NCI-H128 (cell line): ENCODE measurements around the gene SEC14L1.
"Not testable (repeated sequence)": the region's sequence is repeated elsewhere in the genome, so short reads cannot be mapped to it uniquely, and the experiment has no call there.

Source experiments
- DNase-seq: peaks from one replicate; lab custom pipeline; 2025; ENCODE audit not compliant: unreplicated experiment; lab: John Stamatoyannopoulos, UW

SEC14L1 gene

DNA sequence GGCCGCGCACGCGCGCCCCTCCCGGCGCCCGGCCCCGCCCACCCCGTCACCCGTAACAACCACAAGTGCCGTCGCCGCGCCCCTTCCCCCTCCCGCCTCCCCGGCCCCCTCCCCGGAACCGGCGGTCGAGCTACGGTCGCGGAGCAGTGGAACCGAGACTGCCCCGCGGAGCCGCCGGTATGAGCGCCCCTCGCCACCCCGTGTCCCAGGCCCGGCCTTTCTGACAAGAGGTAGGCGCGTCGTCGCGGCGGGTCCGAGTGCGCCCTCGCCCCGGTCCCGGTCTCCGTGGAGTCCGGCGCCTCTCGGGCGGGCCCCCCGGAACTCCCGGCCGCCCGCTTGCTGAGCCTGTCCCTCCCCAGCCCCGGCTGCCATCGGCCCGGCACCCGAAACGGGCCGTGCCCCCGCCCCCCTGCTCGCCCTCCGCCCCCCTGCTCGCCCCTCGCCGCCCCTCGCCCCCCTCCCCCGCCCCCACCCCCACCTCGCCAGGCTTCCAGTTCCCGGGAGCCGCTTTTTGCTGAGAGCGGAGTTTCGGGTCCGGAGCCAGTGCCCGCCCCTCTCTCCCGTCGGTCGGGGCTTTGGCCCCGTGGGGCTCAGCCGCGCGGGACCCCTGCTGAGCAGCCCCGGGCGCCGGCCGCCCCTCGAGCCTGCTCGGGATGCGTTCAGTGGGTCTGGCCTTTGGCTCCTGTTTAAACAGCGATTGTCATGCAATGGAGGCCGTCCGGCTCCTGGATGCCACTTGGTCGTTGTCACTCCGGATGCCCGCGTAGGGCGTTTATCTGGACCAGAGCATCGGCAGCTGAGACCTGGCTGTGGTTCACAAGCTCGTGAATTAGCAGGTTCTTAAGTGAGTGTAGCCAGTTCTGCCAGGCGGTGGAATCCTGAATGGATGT, at the start of gene SEC14L1:
TSS of gene SEC14L1 (plus strand) at position 92 of the 890 bp plus-strand sequence. CDS start 2,628 bp downstream, outside the sequence.
- DNase-seq, result no peak

GRCh38 chr17:77092025-77092424, 48.7 kb upstream of the SEC14L1 start:
- DNase-seq, result no peak

GRCh38 chr17:77095461-77095860, 45.3 kb upstream of the SEC14L1 start:
- no peak for DNase-seq

DNA sequence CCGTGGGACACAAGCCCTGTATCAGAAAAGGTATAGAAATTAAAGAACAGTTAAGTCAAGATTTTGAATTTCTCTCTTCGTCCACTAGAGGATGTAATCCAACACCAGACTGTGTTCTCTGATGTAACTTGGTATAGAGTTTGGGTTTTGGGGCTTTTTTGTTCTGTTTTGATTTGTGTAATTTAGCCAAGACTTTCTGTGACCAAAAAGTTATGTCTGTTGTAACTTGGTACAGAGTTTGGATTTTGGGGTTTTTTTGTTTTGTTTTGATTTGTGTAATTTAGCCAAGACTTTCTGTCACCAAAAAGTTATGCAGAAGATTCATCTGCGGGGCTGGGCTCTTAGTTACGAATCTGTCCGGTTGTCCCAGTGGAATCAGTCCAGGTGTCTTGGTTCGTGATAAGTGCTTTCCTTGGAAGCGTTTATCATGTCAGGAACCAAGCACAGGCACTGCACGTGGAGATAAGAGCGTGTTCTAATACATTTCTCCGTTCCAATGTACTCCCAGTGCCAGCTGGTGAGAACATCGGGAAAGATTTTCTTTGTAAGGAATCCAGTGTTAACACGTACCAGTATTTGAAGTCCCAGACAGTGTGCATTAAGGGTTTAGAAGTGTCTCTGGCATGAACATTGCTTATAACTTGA, 44.1 kb upstream of the SEC14L1 start:
- no peak for DNase-seq

DNA sequence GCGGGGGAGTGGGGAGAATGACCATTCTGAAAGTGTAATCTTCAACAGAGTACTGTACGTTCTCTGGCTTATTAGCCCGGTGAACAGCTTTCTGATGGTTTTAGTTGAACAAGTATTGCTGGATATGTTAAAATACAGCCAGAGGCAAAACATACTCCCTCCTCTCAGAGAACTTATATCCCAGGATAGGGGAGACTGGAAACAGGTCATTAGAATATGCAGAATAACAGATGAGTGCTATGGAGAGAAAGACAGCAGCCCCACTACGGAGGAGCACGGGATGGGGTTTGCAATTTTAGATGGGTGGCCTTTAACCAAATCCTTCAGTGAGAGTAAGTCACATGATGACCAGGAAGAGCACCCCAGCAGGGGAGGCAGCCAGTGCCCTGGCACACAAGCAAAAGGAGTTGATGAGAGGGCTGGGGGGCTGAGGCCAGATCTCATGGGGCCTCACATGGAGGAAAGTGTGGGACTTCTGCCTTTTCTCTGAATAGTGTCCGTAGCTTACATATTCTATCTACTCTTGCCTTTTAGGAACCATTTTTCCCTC, 43.1 kb upstream of the SEC14L1 start:
- DNase-seq, result no peak

- no peak for DNase-seq
These were observed 41.8 kb upstream of the SEC14L1 start for GRCh38 chr17:77098884-77099545.

- DNase-seq, result no peak
These were observed 40.8 kb upstream of the SEC14L1 start for GRCh38 chr17:77099997-77100396.

DNA sequence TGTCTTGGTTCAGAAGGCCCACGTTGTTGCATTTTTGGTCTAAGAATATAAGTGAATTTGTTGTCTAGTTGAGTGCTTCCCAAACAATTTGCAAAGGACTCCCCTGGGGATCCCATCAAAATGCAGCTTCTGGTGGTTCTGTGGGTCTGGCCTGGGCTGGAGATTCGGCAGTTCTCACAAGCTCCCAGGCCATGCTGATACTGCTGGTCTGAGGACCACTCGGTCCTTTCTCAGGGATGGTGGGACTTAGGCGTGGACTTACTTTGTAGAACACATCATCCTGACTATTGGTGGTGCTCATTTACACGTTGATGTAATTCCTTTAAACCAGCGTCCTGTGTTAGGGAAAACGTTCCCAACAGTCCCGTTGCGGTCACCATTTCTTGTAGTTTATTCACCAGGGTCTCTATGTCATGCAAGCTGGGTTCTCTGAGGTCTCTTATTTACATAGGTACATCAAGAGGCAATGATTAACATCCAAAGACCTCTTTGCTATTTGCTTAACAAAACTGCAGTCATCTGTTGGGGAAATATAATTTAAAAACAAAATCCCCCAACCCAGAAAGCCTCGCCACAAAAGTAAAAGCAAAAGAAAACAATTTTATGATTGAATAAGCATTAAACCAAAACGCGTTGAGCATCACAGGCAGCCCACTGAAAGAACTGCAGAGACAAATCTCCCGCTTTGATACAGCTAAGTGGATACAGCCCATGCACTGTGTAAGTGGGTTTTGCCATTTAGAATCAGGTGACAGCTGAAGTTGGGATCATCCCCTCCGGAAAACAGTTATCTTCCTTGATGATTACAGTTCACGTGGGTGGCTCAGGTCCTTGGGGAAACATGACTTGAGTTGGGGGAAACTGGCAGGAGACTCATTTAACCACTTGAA, 39.0 kb upstream of the SEC14L1 start:
- no peak for DNase-seq

- not testable (repeated sequence) for DNase-seq
These were observed 38.2 kb upstream of the SEC14L1 start for GRCh38 chr17:77102411-77103134.

DNA sequence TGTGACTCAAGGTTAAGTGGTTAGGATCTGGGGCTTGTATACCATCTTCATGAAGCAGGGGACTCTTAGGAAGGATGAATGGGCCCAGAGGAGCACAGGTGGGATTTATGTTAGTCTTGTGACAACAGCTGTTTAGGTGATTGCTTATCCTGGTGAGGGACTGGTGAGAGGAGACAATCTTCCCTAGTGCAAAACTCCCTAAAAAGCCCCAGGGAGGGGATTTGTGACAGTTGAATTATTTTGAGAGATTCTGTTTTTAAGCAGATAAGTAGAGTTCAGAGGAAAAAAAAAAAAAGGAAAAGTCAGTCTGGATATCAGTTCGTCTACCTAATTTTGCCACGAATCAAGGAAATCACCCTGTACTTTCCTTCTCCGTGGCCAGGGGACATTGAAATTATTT, 35.1 kb upstream of the SEC14L1 start:
- DNase-seq, result no peak

GRCh38 chr17:77106874-77107358, 33.9 kb upstream of the SEC14L1 start:
- DNase-seq, result peak; percentile 43

DNA sequence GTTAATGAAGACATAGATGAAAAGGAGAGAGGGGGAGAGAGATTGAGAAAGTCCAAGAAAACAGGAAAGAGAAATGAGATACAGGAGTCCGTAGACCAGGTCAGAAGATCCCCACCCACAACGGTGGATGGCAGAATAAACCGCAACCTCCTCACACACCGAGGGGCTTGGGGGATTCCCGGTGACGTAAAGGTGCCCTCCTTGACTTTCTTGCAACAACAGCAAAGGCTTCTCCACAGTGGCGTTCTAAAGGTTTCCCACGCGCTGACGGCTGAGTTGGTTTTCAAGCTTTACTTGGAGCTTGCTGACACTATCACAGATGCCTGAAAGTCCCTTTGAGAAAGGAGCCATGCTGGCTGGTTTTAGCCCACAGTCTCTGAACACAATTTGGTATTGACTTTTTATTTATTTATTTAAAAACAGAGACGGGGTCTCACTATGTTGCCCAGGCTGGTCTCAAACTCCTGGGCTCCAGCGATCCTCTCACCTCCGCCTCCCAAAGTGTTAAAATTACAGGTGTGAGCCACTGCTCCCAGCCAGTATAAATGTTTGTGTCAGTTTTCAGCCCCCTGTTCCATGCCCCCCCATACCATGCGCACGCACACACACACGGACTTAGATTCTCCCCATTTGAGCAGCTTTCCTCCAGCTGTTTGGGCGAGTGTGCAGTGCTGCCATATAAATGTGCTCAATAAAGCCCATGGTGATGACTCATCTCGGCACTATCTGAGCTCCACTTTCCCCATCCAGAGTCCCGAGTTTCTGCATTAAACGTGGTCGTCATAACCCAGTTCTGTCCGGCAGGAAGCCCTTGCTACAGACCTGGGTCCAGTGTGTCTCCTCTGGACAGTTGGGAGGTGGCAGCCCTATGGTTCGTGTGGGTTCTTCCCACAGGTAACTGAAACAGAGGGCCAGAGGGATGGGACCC, 33.0 kb upstream of the SEC14L1 start:
- no peak for DNase-seq

GRCh38 chr17:77109159-77109759, 31.5 kb upstream of the SEC14L1 start:
- DNase-seq, result no peak

- no peak for DNase-seq
These were observed 30.9 kb upstream of the SEC14L1 start for GRCh38 chr17:77109764-77110359.

DNA sequence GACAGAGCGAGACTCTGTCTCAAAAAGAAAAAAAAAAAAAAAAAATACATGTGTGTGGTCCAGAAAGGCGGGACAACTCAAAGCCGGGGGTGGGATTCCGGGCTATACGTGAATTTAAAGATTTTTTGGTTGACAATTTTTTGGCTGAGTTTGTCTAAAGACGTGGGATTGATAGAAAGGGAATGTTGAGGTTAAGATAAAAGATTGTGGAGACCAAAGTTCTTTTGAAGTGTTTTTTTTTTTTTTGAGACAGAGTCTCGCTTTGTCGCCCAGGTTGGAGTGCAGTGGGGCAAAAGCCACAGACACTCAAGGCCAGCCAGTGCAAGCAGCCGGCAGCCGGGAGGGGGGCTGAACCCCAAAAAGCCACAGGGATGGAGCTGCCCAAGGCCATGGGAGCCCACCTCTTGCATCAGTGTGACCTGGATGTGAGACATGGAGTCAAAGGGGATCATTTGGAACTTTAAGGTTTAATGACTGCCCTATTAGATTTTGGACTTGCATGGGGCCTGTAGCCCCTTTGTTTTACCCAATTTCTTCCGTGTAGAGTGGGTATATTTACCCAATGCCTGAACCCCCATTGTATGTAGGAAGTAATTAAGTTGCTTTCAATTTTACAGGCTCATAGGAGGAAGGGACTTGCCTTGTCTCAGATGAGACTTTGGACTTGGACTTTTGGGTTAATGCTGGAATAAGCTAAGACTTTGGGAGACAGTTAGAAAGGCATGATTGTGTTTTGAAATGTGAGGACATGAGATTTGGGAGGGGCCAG, 29.4 kb upstream of the SEC14L1 start:
- DNase-seq, result not testable (repeated sequence)

GRCh38 chr17:77111934-77112296, 28.9 kb upstream of the SEC14L1 start:
- DNase-seq, result no peak

DNA sequence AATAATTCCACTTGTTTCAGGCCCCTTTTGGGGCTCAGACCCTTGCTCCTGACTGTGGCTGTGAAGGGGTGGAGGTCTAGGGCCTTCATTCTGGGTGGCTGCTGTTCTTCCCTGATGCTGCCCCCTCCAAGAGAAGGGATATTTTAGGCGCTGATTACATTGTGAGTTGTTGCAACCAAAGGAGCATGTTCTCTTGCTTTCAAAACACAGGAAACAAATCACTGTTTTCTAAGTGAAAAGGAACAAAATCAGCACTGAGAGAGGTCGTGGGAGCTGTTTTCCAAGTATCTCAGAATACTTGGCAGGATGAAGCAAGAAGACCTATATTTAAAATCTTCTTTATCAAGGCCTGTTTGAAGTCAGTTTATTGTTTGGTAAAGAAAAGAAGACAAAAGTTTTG, 25.3 kb upstream of the SEC14L1 start:
- DNase-seq, result no peak
